ENCODE measurements around the gene NPPB.

The NPPB gene

GRCh38 chr1:11880911-11881748 lies 22.4 kb upstream of the NPPB start:
- Histone ChIP-seq H3K4me3 (ENCODE audit: low read length) (no peak overlapping the region), H3K27ac (ENCODE audit: low read depth, low read length) (no peak overlapping the region), H3K36me3 (ENCODE audit: insufficient read depth, low read length) (no peaks in the 10 kb centered on the region), H3K9me3 (ENCODE audit: insufficient read depth, low read depth, low read length) (no peaks in the 10 kb centered on the region), H3K9ac (ENCODE audit: low read depth, low read length) (no peak overlapping the region), H3K27me3 (ENCODE audit: insufficient read depth, low read length) (no peaks in the 10 kb centered on the region), H3K4me1 (ENCODE audit: insufficient read depth, low read length) (peaks cover 12% of the 10 kb centered on the region; the same call in 1 of the 2 replicates)
- 83% methylated on average over 10 of the region's 10 CpGs for WGBS

- Histone ChIP-seq H3K27ac (ENCODE audit: low read depth, low read length) (no peak overlapping the region), H3K4me1 (ENCODE audit: insufficient read depth, low read length) (peaks cover 12% of the 10 kb centered on the region; the same call in 1 of the 2 replicates), H3K9me3 (ENCODE audit: insufficient read depth, low read depth, low read length) (no peaks in the 10 kb centered on the region), H3K4me3 (ENCODE audit: low read length) (no peak overlapping the region), H3K27me3 (ENCODE audit: insufficient read depth, low read length) (no peaks in the 10 kb centered on the region), H3K9ac (ENCODE audit: low read depth, low read length) (no peak overlapping the region), H3K36me3 (ENCODE audit: insufficient read depth, low read length) (no peaks in the 10 kb centered on the region)
- 79% methylated on average over 12 of the region's 12 CpGs for WGBS
These were observed 21.4 kb upstream of the NPPB start for GRCh38 chr1:11880181-11880575.

GRCh38 chr1:11879311-11880180 lies 20.8 kb upstream of the NPPB start:
- Histone ChIP-seq H3K4me3 (ENCODE audit: low read length) (no peak overlapping the region), H3K36me3 (ENCODE audit: insufficient read depth, low read length) (no peaks in the 10 kb centered on the region), H3K27ac (ENCODE audit: low read depth, low read length) (no peak overlapping the region), H3K9ac (ENCODE audit: low read depth, low read length) (no peak overlapping the region), H3K9me3 (ENCODE audit: insufficient read depth, low read depth, low read length) (no peaks in the 10 kb centered on the region), H3K4me1 (ENCODE audit: insufficient read depth, low read length) (peaks cover 12% of the 10 kb centered on the region; the same call in 1 of the 2 replicates), H3K27me3 (ENCODE audit: insufficient read depth, low read length) (no peaks in the 10 kb centered on the region)
- WGBS: 94% methylated on average over 28 of the region's 28 CpGs

DNA sequence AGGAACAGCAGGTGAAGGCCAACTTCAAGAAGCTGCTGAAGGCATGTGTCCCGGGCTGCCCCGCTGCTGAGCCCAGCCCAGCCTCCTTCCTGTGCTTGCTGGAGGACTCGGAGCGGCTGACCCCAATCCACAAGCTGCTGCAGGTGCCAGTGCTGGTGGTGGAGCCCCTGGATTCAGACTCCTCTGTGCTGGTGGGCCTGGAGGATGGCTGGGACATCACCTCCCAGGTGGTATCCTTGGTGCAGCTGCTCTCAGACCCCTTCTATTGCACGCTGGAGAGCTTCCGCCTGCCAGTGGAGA lies 20.1 kb upstream of the NPPB start:
- H3K4me1 ChIP-seq (ENCODE audit: insufficient read depth, low read length): peaks cover 12% of the 10 kb centered on the region; the same call in 1 of the 2 replicates
- 93% methylated on average over 6 of the region's 6 CpGs for WGBS
- no peak overlapping the region for H3K9ac ChIP-seq (ENCODE audit: low read depth, low read length)
- H3K9me3 ChIP-seq (ENCODE audit: insufficient read depth, low read depth, low read length): no peaks in the 10 kb centered on the region
- no peaks in the 10 kb centered on the region for H3K27me3 ChIP-seq (ENCODE audit: insufficient read depth, low read length)
- H3K27ac ChIP-seq (ENCODE audit: low read depth, low read length): no peak overlapping the region
- H3K36me3 ChIP-seq (ENCODE audit: insufficient read depth, low read length): no peaks in the 10 kb centered on the region
- no peak overlapping the region for H3K4me3 ChIP-seq (ENCODE audit: low read length)

DNA sequence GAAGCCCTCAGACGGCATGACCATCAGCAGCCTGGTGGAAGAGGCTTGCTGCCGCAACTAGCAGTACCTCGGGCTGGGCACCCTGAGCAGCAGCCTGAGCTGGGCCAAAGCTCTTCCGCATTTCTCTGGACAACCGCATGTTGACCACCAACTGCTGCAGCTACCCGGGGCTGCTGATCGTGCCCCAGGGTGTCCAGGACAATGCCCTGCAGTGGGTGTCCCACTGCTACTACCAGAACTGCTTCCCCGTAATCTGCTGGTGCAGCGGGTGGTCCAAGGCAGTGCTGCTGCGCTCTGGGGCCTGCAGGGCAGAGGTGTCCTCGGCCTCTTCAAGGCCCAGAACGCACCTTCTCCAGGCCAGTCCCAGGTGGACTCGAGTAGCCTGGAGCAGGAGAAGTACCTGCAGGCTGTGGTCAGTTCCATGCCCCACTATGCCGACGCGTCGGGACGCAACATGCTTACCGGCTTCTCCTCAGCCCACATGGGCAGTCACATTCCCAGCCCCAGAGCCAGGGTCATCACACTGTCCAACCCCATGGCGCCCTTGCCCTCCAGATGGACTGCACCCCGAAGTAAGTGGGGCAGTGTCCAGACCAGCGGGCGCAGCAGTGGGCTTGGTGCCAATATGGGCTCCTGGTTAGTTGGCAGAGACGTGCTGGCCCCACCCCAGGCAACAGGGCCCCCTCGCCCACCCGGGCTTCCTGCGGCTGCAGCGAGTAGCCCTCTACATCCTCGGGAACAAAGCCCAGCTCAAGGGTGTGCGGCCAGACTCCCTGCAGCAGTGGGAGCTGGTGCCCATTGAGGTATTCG lies 19.5 kb upstream of the NPPB start:
- Histone ChIP-seq H3K9me3 (ENCODE audit: insufficient read depth, low read depth, low read length) (no peaks in the 10 kb centered on the region), H3K4me1 (ENCODE audit: insufficient read depth, low read length) (peaks cover 7% of the 10 kb centered on the region; the same call in 1 of the 2 replicates), H3K4me3 (ENCODE audit: low read length) (no peak overlapping the region), H3K36me3 (ENCODE audit: insufficient read depth, low read length) (no peaks in the 10 kb centered on the region), H3K9ac (ENCODE audit: low read depth, low read length) (no peak overlapping the region), H3K27me3 (ENCODE audit: insufficient read depth, low read length) (no peaks in the 10 kb centered on the region), H3K27ac (ENCODE audit: low read depth, low read length) (no peak overlapping the region)
- WGBS: 95% methylated on average over 31 of the region's 31 CpGs

GRCh38 chr1:11877074-11877473 lies 18.3 kb upstream of the NPPB start:
- no peak overlapping the region for H3K27ac ChIP-seq (ENCODE audit: low read depth, low read length)
- no peaks in the 10 kb centered on the region for H3K36me3 ChIP-seq (ENCODE audit: insufficient read depth, low read length)
- H3K9ac ChIP-seq (ENCODE audit: low read depth, low read length): no peak overlapping the region
- no peak overlapping the region for H3K4me3 ChIP-seq (ENCODE audit: low read length)
- WGBS: 69% methylated on average over 4 of the region's 6 CpGs
- no peaks in the 10 kb centered on the region for H3K9me3 ChIP-seq (ENCODE audit: insufficient read depth, low read depth, low read length)
- no peaks in the 10 kb centered on the region for H3K4me1 ChIP-seq (ENCODE audit: insufficient read depth, low read length)
- H3K27me3 ChIP-seq (ENCODE audit: insufficient read depth, low read length): no peaks in the 10 kb centered on the region

DNA sequence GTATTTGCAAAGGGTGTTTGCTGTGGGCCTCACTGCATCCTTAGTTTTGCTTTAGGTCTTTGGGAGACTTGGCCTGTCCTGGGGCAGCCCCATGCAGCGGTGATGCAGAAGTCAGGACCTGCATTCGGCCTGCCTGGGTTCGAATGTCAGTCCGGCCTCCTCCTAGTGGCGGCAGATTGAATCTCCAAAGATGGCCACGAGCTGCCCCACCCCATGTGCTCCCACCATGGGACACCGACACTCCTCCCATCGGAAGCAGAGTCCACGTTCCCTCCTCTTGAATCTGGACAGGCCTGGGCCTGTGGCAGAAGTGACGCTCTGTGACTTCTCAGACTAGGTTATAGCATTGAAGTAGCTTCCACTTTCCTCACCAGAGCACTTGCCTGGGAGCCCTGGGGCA lies 16.3 kb upstream of the NPPB start:
- Histone ChIP-seq H3K9me3 (ENCODE audit: insufficient read depth, low read depth, low read length) (no peaks in the 10 kb centered on the region), H3K9ac (ENCODE audit: low read depth, low read length) (no peak overlapping the region), H3K4me3 (ENCODE audit: low read length) (no peak overlapping the region), H3K27me3 (ENCODE audit: insufficient read depth, low read length) (no peaks in the 10 kb centered on the region), H3K27ac (ENCODE audit: low read depth, low read length) (no peak overlapping the region), H3K4me1 (ENCODE audit: insufficient read depth, low read length) (no peaks in the 10 kb centered on the region), H3K36me3 (ENCODE audit: insufficient read depth, low read length) (no peaks in the 10 kb centered on the region)
- WGBS: 79% methylated on average over 10 of the region's 10 CpGs

DNA sequence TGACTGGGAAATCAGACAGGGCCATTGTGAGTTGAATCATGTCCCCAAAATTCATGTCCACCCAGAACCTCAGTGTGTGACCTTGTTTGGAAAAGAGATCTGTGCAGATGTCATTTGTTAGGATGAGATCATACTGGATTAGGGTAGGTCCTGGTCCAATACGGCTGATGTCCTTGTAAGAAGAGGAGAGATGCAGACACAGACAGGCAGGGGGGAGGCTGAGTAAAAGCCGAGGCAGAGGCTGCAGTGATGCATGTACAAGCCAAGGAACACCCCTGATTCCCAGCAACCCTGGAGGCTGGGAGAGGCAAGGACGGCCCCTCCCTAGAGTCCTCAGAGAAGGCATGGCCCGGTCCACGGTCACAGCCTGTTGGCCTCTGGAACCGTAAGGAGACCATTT lies 15.9 kb upstream of the NPPB start:
- Histone ChIP-seq H3K27me3 (ENCODE audit: insufficient read depth, low read length) (no peaks in the 10 kb centered on the region), H3K36me3 (ENCODE audit: insufficient read depth, low read length) (no peaks in the 10 kb centered on the region), H3K9ac (ENCODE audit: low read depth, low read length) (no peak overlapping the region), H3K9me3 (ENCODE audit: insufficient read depth, low read depth, low read length) (no peaks in the 10 kb centered on the region), H3K27ac (ENCODE audit: low read depth, low read length) (no peak overlapping the region), H3K4me1 (ENCODE audit: insufficient read depth, low read length) (no peaks in the 10 kb centered on the region), H3K4me3 (ENCODE audit: low read length) (no peak overlapping the region)
- WGBS: 74% methylated on average over 6 of the region's 6 CpGs

DNA sequence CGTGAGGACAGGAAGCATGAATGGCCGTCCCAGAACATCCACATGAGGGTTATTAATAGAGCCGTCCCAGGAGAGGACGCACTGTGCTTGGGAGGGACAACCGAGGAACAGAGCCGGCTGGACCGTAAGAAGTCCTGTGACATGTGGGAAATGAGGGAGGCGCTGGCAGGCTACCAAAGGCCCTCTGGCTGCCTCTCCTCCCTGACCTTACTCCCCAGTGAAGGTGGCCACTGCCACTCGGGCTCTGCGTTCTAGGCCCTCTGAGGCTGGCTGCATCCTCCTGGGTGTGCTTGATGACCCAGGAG lies 15.5 kb upstream of the NPPB start:
- Histone ChIP-seq H3K9me3 (ENCODE audit: insufficient read depth, low read depth, low read length) (no peaks in the 10 kb centered on the region), H3K27me3 (ENCODE audit: insufficient read depth, low read length) (no peaks in the 10 kb centered on the region), H3K36me3 (ENCODE audit: insufficient read depth, low read length) (no peaks in the 10 kb centered on the region), H3K4me3 (ENCODE audit: low read length) (no peak overlapping the region), H3K4me1 (ENCODE audit: insufficient read depth, low read length) (no peaks in the 10 kb centered on the region), H3K9ac (ENCODE audit: low read depth, low read length) (no peak overlapping the region), H3K27ac (ENCODE audit: low read depth, low read length) (no peak overlapping the region)
- WGBS: 84% methylated on average over 10 of the region's 10 CpGs

GRCh38 chr1:11873395-11874257 lies 14.9 kb upstream of the NPPB start:
- Histone ChIP-seq H3K36me3 (ENCODE audit: insufficient read depth, low read length) (no peaks in the 10 kb centered on the region), H3K4me1 (ENCODE audit: insufficient read depth, low read length) (no peaks in the 10 kb centered on the region), H3K27me3 (ENCODE audit: insufficient read depth, low read length) (no peaks in the 10 kb centered on the region), H3K27ac (ENCODE audit: low read depth, low read length) (no peak overlapping the region), H3K9me3 (ENCODE audit: insufficient read depth, low read depth, low read length) (no peaks in the 10 kb centered on the region), H3K9ac (ENCODE audit: low read depth, low read length) (no peak overlapping the region), H3K4me3 (ENCODE audit: low read length) (no peak overlapping the region)
- WGBS: 88% methylated on average over 14 of the region's 14 CpGs

Data from HUES64 (cell line).